Measurements from ENCODE around the gene CPEB1.

Gene CPEB1

DNA sequence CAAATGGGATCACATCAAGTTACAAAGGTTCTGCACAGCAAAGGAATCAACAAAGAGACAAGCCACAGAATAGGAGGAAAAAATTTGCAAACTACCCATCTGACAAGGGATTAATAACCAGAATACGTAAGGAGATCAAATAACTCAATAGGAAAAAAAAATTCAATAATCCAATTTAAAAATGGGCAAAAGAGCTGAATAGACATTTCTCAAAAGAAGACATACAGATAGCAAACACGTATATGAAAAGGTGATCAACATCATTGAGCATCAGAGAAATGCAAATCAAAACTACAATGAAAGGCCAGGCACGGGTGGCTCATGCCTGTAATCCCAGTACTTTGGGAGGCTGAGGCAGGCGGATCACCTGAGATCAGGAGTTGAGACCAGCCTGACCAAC, 23.5 kb upstream of the CPEB1 start:
- Histone ChIP-seq H3K4me3 (ENCODE audit: insufficient read depth, low read depth, low read length, poor library complexity, severe bottlenecking) (no peak overlapping the region), H3K9me3 (ENCODE audit: control insufficient read depth, low read length) (no peaks in the 10 kb centered on the region), H3K4me1 (ENCODE audit: control insufficient read depth, insufficient read depth, low read length, poor library complexity, severe bottlenecking) (no peaks in the 10 kb centered on the region), H3K27me3 (replicated peaks; ENCODE audit: control insufficient read depth, insufficient read depth, low read length, poor library complexity, severe bottlenecking) (no peaks in the 10 kb centered on the region), H3K27ac (ENCODE audit: insufficient read depth, low read length, poor library complexity, severe bottlenecking) (no peak overlapping the region), H3K36me3 (ENCODE audit: control insufficient read depth, insufficient read depth, low read length) (no peaks in the 10 kb centered on the region)
- DNase-seq: no peak

DNA sequence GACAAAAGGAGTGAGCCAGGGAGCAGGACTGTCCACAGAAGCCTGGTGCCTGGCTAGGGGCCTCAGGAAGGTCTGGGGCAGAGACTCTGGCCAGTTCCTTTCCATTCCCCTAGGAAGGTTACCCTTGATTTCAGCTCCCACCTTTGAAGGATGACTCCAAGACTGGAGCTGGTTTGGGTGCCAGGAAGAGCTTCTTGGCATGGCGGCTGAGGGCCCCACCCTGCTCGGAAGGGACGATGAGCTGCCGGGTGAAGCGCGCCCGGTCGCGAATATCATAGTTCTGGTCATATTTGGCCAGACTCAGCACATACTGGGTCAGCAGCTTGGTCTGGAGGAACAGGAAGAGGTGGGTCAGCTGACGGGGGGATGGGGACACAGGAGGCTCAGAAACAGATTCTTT, 19.4 kb upstream of the CPEB1 start:
- Histone ChIP-seq H3K9me3 (ENCODE audit: control insufficient read depth, low read length) (no peaks in the 10 kb centered on the region), H3K36me3 (ENCODE audit: control insufficient read depth, insufficient read depth, low read length) (no peaks in the 10 kb centered on the region), H3K4me1 (ENCODE audit: control insufficient read depth, insufficient read depth, low read length, poor library complexity, severe bottlenecking) (no peaks in the 10 kb centered on the region), H3K4me3 (ENCODE audit: insufficient read depth, low read depth, low read length, poor library complexity, severe bottlenecking) (no peak overlapping the region), H3K27ac (ENCODE audit: insufficient read depth, low read length, poor library complexity, severe bottlenecking) (no peak overlapping the region), H3K27me3 (replicated peaks; ENCODE audit: control insufficient read depth, insufficient read depth, low read length, poor library complexity, severe bottlenecking) (peaks cover 5% of the 10 kb centered on the region)
- DNase-seq: no peak

DNA sequence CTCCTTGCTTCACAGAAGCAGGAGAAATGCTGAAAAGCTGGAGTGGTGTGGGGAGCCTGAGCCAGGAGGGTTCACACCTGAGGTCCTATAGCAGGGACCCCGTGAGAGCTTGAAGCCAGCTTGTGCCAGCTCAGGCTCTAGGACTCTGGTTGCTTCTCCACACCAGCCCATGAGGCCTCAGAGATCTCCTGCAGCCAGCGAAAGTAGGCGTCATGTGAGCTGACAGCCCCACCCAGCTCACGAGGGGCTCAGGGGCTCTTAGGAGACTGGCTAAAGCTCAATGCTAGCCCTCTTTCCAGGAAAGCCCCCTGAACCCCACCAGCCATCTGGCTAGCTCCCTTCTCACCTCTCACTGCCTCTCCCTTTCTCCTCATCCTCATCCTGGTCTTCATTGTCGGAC, 16.9 kb upstream of the CPEB1 start:
- Histone ChIP-seq H3K9me3 (ENCODE audit: control insufficient read depth, low read length) (no peaks in the 10 kb centered on the region), H3K36me3 (ENCODE audit: control insufficient read depth, insufficient read depth, low read length) (no peaks in the 10 kb centered on the region), H3K4me1 (ENCODE audit: control insufficient read depth, insufficient read depth, low read length, poor library complexity, severe bottlenecking) (no peaks in the 10 kb centered on the region), H3K27ac (ENCODE audit: insufficient read depth, low read length, poor library complexity, severe bottlenecking) (no peak overlapping the region), H3K4me3 (ENCODE audit: insufficient read depth, low read depth, low read length, poor library complexity, severe bottlenecking) (no peak overlapping the region), H3K27me3 (replicated peaks; ENCODE audit: control insufficient read depth, insufficient read depth, low read length, poor library complexity, severe bottlenecking) (peaks cover 5% of the 10 kb centered on the region)
- DNase-seq: no peak

DNA sequence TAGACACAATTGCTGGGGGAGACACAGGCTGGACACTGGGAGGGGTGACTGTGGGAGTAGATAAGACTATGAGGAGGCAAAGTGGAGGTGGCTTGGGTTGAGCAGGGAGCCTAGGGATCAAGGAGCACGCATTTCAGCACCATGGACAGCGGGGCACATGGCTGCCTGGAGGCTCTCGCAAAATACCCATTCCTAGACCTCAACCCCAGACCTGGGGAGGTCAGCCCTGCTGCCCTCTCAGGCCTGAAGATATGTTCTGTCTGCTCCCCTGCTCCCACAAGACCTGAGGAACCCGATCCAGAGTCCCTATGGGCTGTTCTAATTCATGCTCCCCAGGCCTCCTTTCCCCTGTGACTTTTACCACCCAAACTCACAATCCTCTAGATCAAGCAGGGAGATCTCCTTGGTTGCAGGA, 16.0 kb upstream of the CPEB1 start:
- no peaks in the 10 kb centered on the region for H3K4me1 ChIP-seq (ENCODE audit: control insufficient read depth, insufficient read depth, low read length, poor library complexity, severe bottlenecking)
- H3K4me3 ChIP-seq (ENCODE audit: insufficient read depth, low read depth, low read length, poor library complexity, severe bottlenecking): no peak overlapping the region
- no peak overlapping the region for H3K27ac ChIP-seq (ENCODE audit: insufficient read depth, low read length, poor library complexity, severe bottlenecking)
- H3K9me3 ChIP-seq (ENCODE audit: control insufficient read depth, low read length): no peaks in the 10 kb centered on the region
- no peak for DNase-seq
- peaks cover 5% of the 10 kb centered on the region for H3K27me3 ChIP-seq (replicated peaks; ENCODE audit: control insufficient read depth, insufficient read depth, low read length, poor library complexity, severe bottlenecking)
- no peaks in the 10 kb centered on the region for H3K36me3 ChIP-seq (ENCODE audit: control insufficient read depth, insufficient read depth, low read length)

DNA sequence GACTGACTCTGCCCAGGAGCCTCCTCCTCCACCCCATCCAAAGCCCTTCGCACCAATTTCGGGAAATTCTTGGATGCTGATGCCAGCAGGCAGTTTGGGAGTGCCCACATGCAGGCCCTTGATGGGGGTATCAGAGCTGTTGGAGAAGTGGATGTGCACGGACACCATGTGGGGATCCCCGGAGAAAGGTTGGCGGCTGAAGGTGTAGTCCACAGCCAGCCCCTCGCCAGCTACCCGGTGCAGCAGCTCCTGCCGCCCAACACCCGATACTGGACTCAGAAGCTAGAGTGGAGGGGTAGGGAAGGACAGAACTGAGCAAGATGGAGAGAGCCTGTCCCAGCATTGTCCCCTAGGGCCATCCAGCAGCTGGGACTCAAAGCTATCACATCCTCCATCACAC, 15.5 kb upstream of the CPEB1 start:
- Histone ChIP-seq H3K27ac (ENCODE audit: insufficient read depth, low read length, poor library complexity, severe bottlenecking) (no peak overlapping the region), H3K36me3 (ENCODE audit: control insufficient read depth, insufficient read depth, low read length) (no peaks in the 10 kb centered on the region), H3K4me3 (ENCODE audit: insufficient read depth, low read depth, low read length, poor library complexity, severe bottlenecking) (no peak overlapping the region), H3K4me1 (ENCODE audit: control insufficient read depth, insufficient read depth, low read length, poor library complexity, severe bottlenecking) (no peaks in the 10 kb centered on the region), H3K27me3 (replicated peaks; ENCODE audit: control insufficient read depth, insufficient read depth, low read length, poor library complexity, severe bottlenecking) (peaks cover 5% of the 10 kb centered on the region), H3K9me3 (ENCODE audit: control insufficient read depth, low read length) (no peaks in the 10 kb centered on the region)
- no peak for DNase-seq

DNA sequence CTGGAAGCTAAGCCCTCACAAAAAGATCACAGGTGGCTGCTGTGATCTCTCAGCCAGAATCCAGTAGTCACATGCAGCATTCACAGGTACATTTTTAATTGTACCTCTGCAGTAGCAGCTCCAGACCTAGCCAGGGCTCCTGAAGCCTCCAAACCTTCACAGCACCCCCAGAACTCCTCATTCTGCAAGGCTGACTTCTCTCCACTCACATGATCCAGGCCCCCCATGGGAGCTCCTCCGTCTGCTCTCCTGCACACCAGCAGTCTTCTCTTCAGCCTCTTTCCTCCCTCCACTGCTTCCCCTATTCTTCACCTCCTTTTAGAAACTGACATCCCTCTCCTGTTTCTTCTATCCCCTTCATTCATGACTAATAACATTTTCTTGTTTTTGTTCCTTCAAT, 13.2 kb upstream of the CPEB1 start:
- Histone ChIP-seq H3K36me3 (ENCODE audit: control insufficient read depth, insufficient read depth, low read length) (no peaks in the 10 kb centered on the region), H3K4me1 (ENCODE audit: control insufficient read depth, insufficient read depth, low read length, poor library complexity, severe bottlenecking) (no peaks in the 10 kb centered on the region), H3K9me3 (ENCODE audit: control insufficient read depth, low read length) (no peaks in the 10 kb centered on the region), H3K27ac (ENCODE audit: insufficient read depth, low read length, poor library complexity, severe bottlenecking) (no peak overlapping the region), H3K27me3 (replicated peaks; ENCODE audit: control insufficient read depth, insufficient read depth, low read length, poor library complexity, severe bottlenecking) (peaks cover 5% of the 10 kb centered on the region), H3K4me3 (ENCODE audit: insufficient read depth, low read depth, low read length, poor library complexity, severe bottlenecking) (no peak overlapping the region)
- DNase-seq: no peak

DNA sequence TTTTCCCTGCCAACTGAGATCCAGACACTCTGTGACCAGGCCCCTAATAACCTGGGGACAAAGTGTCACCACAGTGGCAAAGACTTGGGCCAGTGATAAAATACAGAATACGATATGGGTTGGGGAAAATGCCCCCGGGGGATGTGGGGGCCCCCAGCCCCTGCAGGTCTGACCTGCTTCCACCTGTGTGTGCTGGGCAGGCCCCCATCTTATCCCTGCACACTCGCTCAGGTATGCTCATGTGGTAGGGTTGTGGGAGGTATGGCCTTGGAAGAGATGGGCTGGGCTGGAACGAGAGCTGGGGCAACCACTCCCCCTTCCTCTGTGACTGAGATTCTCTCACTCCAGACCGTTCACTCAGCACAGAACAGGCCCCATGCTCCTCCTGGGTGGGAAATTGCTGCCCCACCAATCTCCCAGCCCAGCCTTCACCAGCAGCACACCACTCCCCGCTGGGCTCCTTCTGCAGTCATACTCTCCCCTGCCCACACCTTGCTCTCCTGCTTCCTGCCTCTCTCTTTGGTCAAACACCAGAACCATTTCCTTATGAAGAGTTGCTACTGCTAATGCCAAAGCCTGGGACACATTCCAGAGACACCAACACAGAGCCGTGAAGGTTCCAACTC, 9.6 kb upstream of the CPEB1 start:
- no peaks in the 10 kb centered on the region for H3K9me3 ChIP-seq (ENCODE audit: control insufficient read depth, low read length)
- H3K4me1 ChIP-seq (ENCODE audit: control insufficient read depth, insufficient read depth, low read length, poor library complexity, severe bottlenecking): no peaks in the 10 kb centered on the region
- no peaks in the 10 kb centered on the region for H3K27me3 ChIP-seq (replicated peaks; ENCODE audit: control insufficient read depth, insufficient read depth, low read length, poor library complexity, severe bottlenecking)
- DNase-seq: no peak
- H3K27ac ChIP-seq (ENCODE audit: insufficient read depth, low read length, poor library complexity, severe bottlenecking): no peak overlapping the region
- no peaks in the 10 kb centered on the region for H3K36me3 ChIP-seq (ENCODE audit: control insufficient read depth, insufficient read depth, low read length)
- no peak overlapping the region for H3K4me3 ChIP-seq (ENCODE audit: insufficient read depth, low read depth, low read length, poor library complexity, severe bottlenecking)

DNA sequence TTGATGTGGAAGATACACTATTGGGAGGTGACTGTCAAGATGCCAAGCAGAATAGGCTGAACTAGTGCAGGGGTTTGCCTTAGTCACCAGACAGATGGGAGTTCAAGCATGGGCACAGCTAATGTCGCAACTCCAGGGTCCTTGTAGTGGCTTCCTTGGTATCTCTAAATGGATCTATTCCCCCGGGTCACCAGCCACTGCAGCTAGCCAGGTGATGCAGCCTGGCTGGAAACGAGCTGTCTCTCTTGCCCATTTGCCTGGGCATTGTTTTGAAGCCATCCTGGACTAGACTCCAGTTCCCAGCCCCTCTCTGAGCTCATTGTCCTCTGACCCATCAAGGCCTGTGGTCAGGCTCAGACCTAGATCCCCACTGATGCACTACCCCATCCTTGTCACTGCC, 8.4 kb upstream of the CPEB1 start:
- Histone ChIP-seq H3K27me3 (replicated peaks; ENCODE audit: control insufficient read depth, insufficient read depth, low read length, poor library complexity, severe bottlenecking) (no peaks in the 10 kb centered on the region), H3K4me1 (ENCODE audit: control insufficient read depth, insufficient read depth, low read length, poor library complexity, severe bottlenecking) (no peaks in the 10 kb centered on the region), H3K27ac (ENCODE audit: insufficient read depth, low read length, poor library complexity, severe bottlenecking) (no peak overlapping the region), H3K36me3 (ENCODE audit: control insufficient read depth, insufficient read depth, low read length) (no peaks in the 10 kb centered on the region), H3K9me3 (ENCODE audit: control insufficient read depth, low read length) (no peaks in the 10 kb centered on the region), H3K4me3 (ENCODE audit: insufficient read depth, low read depth, low read length, poor library complexity, severe bottlenecking) (no peak overlapping the region)
- DNase-seq: no peak

DNA sequence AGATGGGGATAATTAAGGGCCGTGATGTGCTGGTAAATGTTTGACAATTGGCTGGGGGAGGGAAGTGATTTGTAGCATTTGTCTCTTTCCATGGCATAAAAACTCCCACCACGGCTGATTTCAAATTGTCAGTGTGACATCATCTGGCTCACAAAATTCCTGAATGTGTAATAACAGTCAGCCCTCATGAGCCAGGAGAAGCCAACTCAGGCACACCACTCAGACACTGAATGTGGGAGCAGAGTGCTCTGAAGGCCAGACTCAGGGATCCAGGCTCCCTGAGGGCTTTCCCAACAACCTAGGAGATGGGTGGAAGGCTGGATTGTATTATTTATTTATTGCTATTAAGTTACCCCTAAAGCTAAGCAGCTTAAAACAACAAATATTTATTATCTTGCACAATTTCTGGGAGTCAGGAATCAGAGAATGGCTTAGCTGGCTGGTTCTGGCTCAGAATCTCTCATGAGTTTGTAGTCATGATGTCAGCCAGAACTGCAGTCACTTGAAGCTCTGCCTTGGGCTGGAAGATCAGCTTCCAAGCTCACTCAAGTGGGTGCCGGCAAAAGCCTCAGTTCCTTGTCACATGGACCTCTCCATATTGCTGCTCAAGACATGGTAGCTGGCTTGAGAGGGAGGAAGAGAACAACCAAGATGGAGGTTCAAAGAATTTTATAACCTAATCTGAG, 6.5 kb upstream of the CPEB1 start:
- Histone ChIP-seq H3K4me3 (ENCODE audit: insufficient read depth, low read depth, low read length, poor library complexity, severe bottlenecking) (no peak overlapping the region), H3K36me3 (ENCODE audit: control insufficient read depth, insufficient read depth, low read length) (no peaks in the 10 kb centered on the region), H3K27ac (ENCODE audit: insufficient read depth, low read length, poor library complexity, severe bottlenecking) (no peak overlapping the region), H3K4me1 (ENCODE audit: control insufficient read depth, insufficient read depth, low read length, poor library complexity, severe bottlenecking) (no peaks in the 10 kb centered on the region), H3K27me3 (replicated peaks; ENCODE audit: control insufficient read depth, insufficient read depth, low read length, poor library complexity, severe bottlenecking) (no peaks in the 10 kb centered on the region), H3K9me3 (ENCODE audit: control insufficient read depth, low read length) (no peaks in the 10 kb centered on the region)
- no peak for DNase-seq

DNA sequence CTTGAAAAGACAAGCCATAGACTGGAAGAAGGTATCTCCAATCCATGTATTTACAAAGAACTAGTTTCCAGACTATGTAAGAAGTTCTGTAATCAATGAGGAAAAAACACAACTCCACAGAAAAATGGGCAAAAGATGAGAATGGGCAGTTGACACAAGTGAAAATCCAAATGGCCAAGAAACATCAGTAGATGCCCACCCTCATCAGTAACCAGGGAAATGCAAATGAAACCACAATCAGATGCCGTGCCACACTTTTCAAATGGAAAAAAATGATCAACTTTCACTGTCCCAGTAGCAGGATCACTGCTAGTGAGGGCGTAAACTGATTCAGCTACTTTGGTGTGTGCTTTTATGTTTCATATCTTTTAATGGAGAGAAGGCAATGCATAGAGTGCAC, 4.5 kb upstream of the CPEB1 start:
- no peak overlapping the region for H3K27ac ChIP-seq (ENCODE audit: insufficient read depth, low read length, poor library complexity, severe bottlenecking)
- H3K4me1 ChIP-seq (ENCODE audit: control insufficient read depth, insufficient read depth, low read length, poor library complexity, severe bottlenecking): peaks cover 14% of the 10 kb centered on the region
- no peaks in the 10 kb centered on the region for H3K9me3 ChIP-seq (ENCODE audit: control insufficient read depth, low read length)
- H3K36me3 ChIP-seq (ENCODE audit: control insufficient read depth, insufficient read depth, low read length): no peaks in the 10 kb centered on the region
- H3K4me3 ChIP-seq (ENCODE audit: insufficient read depth, low read depth, low read length, poor library complexity, severe bottlenecking): no peak overlapping the region
- DNase-seq: no peak
- H3K27me3 ChIP-seq (replicated peaks; ENCODE audit: control insufficient read depth, insufficient read depth, low read length, poor library complexity, severe bottlenecking): peaks cover 4% of the 10 kb centered on the region
